ENCODE data around the gene UQCR10.

GRCh38 chr22:29744902-29745301, 22.3 kb upstream of the UQCR10 start:
- TF ChIP-seq, protein P1, sequence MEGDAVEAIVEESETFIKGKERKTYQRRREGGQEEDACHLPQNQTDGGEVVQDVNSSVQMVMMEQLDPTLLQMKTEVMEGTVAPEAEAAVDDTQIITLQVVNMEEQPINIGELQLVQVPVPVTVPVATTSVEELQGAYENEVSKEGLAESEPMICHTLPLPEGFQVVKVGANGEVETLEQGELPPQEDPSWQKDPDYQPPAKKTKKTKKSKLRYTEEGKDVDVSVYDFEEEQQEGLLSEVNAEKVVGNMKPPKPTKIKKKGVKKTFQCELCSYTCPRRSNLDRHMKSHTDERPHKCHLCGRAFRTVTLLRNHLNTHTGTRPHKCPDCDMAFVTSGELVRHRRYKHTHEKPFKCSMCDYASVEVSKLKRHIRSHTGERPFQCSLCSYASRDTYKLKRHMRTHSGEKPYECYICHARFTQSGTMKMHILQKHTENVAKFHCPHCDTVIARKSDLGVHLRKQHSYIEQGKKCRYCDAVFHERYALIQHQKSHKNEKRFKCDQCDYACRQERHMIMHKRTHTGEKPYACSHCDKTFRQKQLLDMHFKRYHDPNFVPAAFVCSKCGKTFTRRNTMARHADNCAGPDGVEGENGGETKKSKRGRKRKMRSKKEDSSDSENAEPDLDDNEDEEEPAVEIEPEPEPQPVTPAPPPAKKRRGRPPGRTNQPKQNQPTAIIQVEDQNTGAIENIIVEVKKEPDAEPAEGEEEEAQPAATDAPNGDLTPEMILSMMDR (IDR thresholded peaks at IDR 0.05; ENCODE audit: insufficient read depth, low read length), result no peak
- no peak for TF ChIP-seq POLR2AphosphoS5 (IDR thresholded peaks at IDR 0.05; ENCODE audit: low read depth)
- TF ChIP-seq, protein P2, sequence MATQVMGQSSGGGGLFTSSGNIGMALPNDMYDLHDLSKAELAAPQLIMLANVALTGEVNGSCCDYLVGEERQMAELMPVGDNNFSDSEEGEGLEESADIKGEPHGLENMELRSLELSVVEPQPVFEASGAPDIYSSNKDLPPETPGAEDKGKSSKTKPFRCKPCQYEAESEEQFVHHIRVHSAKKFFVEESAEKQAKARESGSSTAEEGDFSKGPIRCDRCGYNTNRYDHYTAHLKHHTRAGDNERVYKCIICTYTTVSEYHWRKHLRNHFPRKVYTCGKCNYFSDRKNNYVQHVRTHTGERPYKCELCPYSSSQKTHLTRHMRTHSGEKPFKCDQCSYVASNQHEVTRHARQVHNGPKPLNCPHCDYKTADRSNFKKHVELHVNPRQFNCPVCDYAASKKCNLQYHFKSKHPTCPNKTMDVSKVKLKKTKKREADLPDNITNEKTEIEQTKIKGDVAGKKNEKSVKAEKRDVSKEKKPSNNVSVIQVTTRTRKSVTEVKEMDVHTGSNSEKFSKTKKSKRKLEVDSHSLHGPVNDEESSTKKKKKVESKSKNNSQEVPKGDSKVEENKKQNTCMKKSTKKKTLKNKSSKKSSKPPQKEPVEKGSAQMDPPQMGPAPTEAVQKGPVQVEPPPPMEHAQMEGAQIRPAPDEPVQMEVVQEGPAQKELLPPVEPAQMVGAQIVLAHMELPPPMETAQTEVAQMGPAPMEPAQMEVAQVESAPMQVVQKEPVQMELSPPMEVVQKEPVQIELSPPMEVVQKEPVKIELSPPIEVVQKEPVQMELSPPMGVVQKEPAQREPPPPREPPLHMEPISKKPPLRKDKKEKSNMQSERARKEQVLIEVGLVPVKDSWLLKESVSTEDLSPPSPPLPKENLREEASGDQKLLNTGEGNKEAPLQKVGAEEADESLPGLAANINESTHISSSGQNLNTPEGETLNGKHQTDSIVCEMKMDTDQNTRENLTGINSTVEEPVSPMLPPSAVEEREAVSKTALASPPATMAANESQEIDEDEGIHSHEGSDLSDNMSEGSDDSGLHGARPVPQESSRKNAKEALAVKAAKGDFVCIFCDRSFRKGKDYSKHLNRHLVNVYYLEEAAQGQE (IDR thresholded peaks at IDR 0.05; ENCODE audit: insufficient replicate concordance, low read depth), result no peak
- no peak for TF ChIP-seq GABPA (IDR thresholded peaks at IDR 0.05; ENCODE audit: low read depth)
- no peak for TF ChIP-seq SPI1 (IDR thresholded peaks at IDR 0.05; ENCODE audit: borderline replicate concordance, low read depth)
